RWPE1 (cell line): ENCODE measurements around the gene PID1.

ENCODE experiments used
- CTCF ChIA-PET: fragments of 350-600 bp; sonication (Branson Sonifier 250); formaldehyde crosslinking; extraction: SDS; loops from one replicate; lab custom pipeline; 2021; lab: Yijun Ruan, JAX
- POLR2A ChIA-PET: fragments of 400-600 bp; formaldehyde crosslinking; extraction: SDS; loops from one replicate; lab custom pipeline; 2020; ENCODE audit warnings: antibody characterized with exemption; ENCODE audit not compliant: low non-redundant PET; lab: Yijun Ruan, JAX
- DNase-seq: peaks from one replicate; pipeline ENCODE4 v3.0.0; 2012; ENCODE audit warnings: low spot score
- H3K27ac ChIP-seq: fragments of 450-650 bp; 2 replicates; pipeline ENCODE4 v1.5.1; 2017
- CTCF ChIP-seq: fragments of 450-650 bp; conservative IDR thresholded peaks from 2 replicates; pipeline ENCODE4 v1.5.1; 2017; ENCODE audit warnings: low read depth, mild to moderate bottlenecking

The PID1 gene

GRCh38 chr2:229231328-229231868, 39.7 kb downstream of the PID1 start:
- ChIA-PET CTCF (no interaction called here), POLR2A (no interaction called here)
- no peak for TF ChIP-seq CTCF
- DNase-seq, result no peak
- no peak overlapping the region for H3K27ac ChIP-seq

- ChIA-PET CTCF (no interaction called here), POLR2A (no interaction called here)
- DNase-seq, result no peak
- TF ChIP-seq CTCF, result no peak
- no peak overlapping the region for H3K27ac ChIP-seq
These were observed 40.2 kb downstream of the PID1 start for GRCh38 chr2:229230911-229231310.

GRCh38 chr2:229230256-229230655, 40.8 kb downstream of the PID1 start:
- H3K27ac ChIP-seq, result no peak overlapping the region
- no peak for DNase-seq
- ChIA-PET CTCF (interaction anchor here (0.6 kb wide), 1 partner anchor 89 kb away, joined by 3 read pairs; no protein-coding TSS in a partner anchor), POLR2A (no interaction called here)
- no peak for TF ChIP-seq CTCF

- ChIA-PET CTCF (no interaction called here), POLR2A (no interaction called here)
- no peak overlapping the region for H3K27ac ChIP-seq
- DNase-seq, result no peak
- TF ChIP-seq CTCF, result no peak
These were observed 44.7 kb downstream of the PID1 start for GRCh38 chr2:229226382-229226781.

- H3K27ac ChIP-seq, result no peak overlapping the region
- TF ChIP-seq CTCF, result no peak
- POLR2A ChIA-PET, result no interaction called here
- CTCF ChIA-PET, result no interaction called here
- no peak for DNase-seq
These were observed 48.0 kb downstream of the PID1 start for GRCh38 chr2:229223107-229223506.

- no peak for TF ChIP-seq CTCF
- CTCF ChIA-PET, result no interaction called here
- POLR2A ChIA-PET, result no interaction called here
- DNase-seq, result no peak
- no peak overlapping the region for H3K27ac ChIP-seq
These were observed 49.4 kb downstream of the PID1 start for GRCh38 chr2:229221641-229222040.
